Breast epithelium (tissue), 4 donors: ENCODE results near the gene SIK2. TPM values are rescaled to one million over a fixed set of nuclear protein-coding genes. Genes with fewer than 3 reads are reported as not detected.

ENCODE experiments used
- DNase-seq, 2 donors: peaks; one replicate each; pipeline ENCODE4 v3.0.0-alpha.2; 2019; ENCODE audit warnings: low spot score in 2 of 2
- H3K27ac ChIP-seq, 2 donors: fragments of 200-600 bp; sonication (generic) in 1 of 2; one replicate each; pipeline ENCODE4 v1.5.1; 2016 to 2019; ENCODE audit warnings: mild to moderate bottlenecking in 1 of 2
- H3K27me3 ChIP-seq, 2 donors: fragments of 200-600 bp; sonication (generic) in 1 of 2; one replicate each; pipeline versions ENCODE4 v1.5.1 to v1.6.0; 2017 to 2019; ENCODE audit warnings: control low read depth in 1 of 2, mild to moderate bottlenecking in 1 of 2
- H3K36me3 ChIP-seq: fragments of 200-600 bp; one replicate; pipeline ENCODE4 v1.5.1; 2019
- H3K4me1 ChIP-seq, 2 donors: fragments of 200-600 bp; sonication (generic); one replicate each; pipeline ENCODE4 v1.5.1; 2016 to 2019; ENCODE audit warnings: control low read depth in 1 of 2
- H3K4me3 ChIP-seq, 3 donors: fragments of 200-600 bp; sonication (generic); 1 replicate in 2 of 3; 2 replicates in 1 of 3; pipeline ENCODE4 v1.5.1; 2016 to 2019; ENCODE audit warnings: mild to moderate bottlenecking in 3 of 3, moderate library complexity in 2 of 3
- H3K9me3 ChIP-seq, 2 donors: fragments of 200-600 bp; sonication (generic) in 1 of 2; one replicate each; pipeline ENCODE4 v1.5.1; 2016 to 2019; ENCODE audit warnings: control low read depth in 1 of 2
- CTCF ChIP-seq, 3 donors: fragments of 450-650 bp; IDR thresholded peaks; one replicate each; pipeline ENCODE4 v1.5.1; 2016 to 2017; ENCODE audit warnings: antibody characterized with exemption in 3 of 3, mild to moderate bottlenecking in 3 of 3, moderate library complexity in 3 of 3
- POLR2A ChIP-seq: fragments of 450-650 bp; IDR thresholded peaks from one replicate; pipeline ENCODE4 v1.6.1; 2016; ENCODE audit warnings: antibody characterized with exemption, mild to moderate bottlenecking, moderate library complexity
- POLR2AphosphoS5 ChIP-seq, 3 donors: sonication (generic); formaldehyde crosslinking; IDR thresholded peaks; one replicate each; pipeline ENCODE4 v1.6.1; 2017; ENCODE audit warnings: antibody characterized with exemption in 3 of 3
- intact Hi-C: fragments of 100-400 bp; cut with DNase I; formaldehyde crosslinking; loops from one replicate; pipeline ENCODE4 v1.15.1; 2023; ENCODE audit warnings: low total_unique reads
- total RNA-seq, 3 donors: library from RNA; depleted of rRNA; stranded (reverse); fragments of >200 nt; gene quantifications; one replicate each; pipeline ENCODE4 v1.1.0, GENCODE V29; 2016

SIK2 gene
- total RNA-seq, 3 donors from 2014 or later = 19.0 to 56.6 (median 30.7) TPM

- no peak for DNase-seq
- H3K9me3 ChIP-seq = no peaks in the 10 kb centered on the region
- no peak for TF ChIP-seq POLR2AphosphoS5 (IDR thresholded peaks at IDR 0.05)
- TF ChIP-seq CTCF (IDR thresholded peaks at IDR 0.05) = no peak
- no peak for TF ChIP-seq POLR2A
- no peak overlapping the region for H3K4me3 ChIP-seq
- H3K27ac ChIP-seq = no peak overlapping the region
- intact Hi-C loops = no loop called here
- H3K27me3 ChIP-seq = no peaks in the 10 kb centered on the region
- peaks cover 4% of the 10 kb centered on the region for H3K36me3 ChIP-seq
- H3K4me1 ChIP-seq = peaks cover under 1 to 5% of the 10 kb centered on the region in 2 donors
Observed at GRCh38 chr11:111741751-111742150, 139.5 kb downstream of the SIK2 start.

GRCh38 chr11:111743700-111744099 is 141.5 kb downstream of the SIK2 start:
- TF ChIP-seq POLR2A (no peak), CTCF (IDR thresholded peaks at IDR 0.05) (no peak), POLR2AphosphoS5 (IDR thresholded peaks at IDR 0.05) (no peak)

GRCh38 chr11:111745719-111746504 is 143.7 kb downstream of the SIK2 start:
- intact Hi-C loops = no loop called here
- Histone ChIP-seq H3K27ac (peak overlapping the region; percentile 10 to 54), H3K27me3 (no peaks in the 10 kb centered on the region), H3K9me3 (no peaks in the 10 kb centered on the region), H3K36me3 (peaks cover 5% of the 10 kb centered on the region), H3K4me1 (no peaks in the 10 kb centered on the region), H3K4me3 (no peak overlapping the region)
- no peak for DNase-seq
- TF ChIP-seq POLR2AphosphoS5 (IDR thresholded peaks at IDR 0.05) (no peak), CTCF (IDR thresholded peaks at IDR 0.05) (no peak), POLR2A (no peak)

More at GRCh38 chr11:111743700-111744099, 141.5 kb downstream of the SIK2 start:
- no peaks in the 10 kb centered on the region for H3K4me1 ChIP-seq
- H3K27me3 ChIP-seq = no peaks in the 10 kb centered on the region
- no peaks in the 10 kb centered on the region for H3K9me3 ChIP-seq
- no peak overlapping the region for H3K27ac ChIP-seq
- no peak overlapping the region for H3K4me3 ChIP-seq
- H3K36me3 ChIP-seq = peaks cover 5% of the 10 kb centered on the region
- DNase-seq = no peak
- intact Hi-C loops = no loop called here

GRCh38 chr11:111748035-111748804 is 146.0 kb downstream of the SIK2 start:
- intact Hi-C loops = no loop called here
- Histone ChIP-seq H3K4me1 (no peaks in the 10 kb centered on the region), H3K36me3 (peaks cover 5% of the 10 kb centered on the region), H3K9me3 (no peaks in the 10 kb centered on the region), H3K4me3 (no peak overlapping the region), H3K27ac (peak overlapping the region; percentile 54 to 58), H3K27me3 (no peaks in the 10 kb centered on the region)
- TF ChIP-seq POLR2AphosphoS5 (IDR thresholded peaks at IDR 0.05) = no peak
- TF ChIP-seq POLR2A = no peak
- TF ChIP-seq CTCF (IDR thresholded peaks at IDR 0.05) = no peak
- DNase-seq = no peak

- no peak overlapping the region for H3K27ac ChIP-seq
- intact Hi-C loops = no loop called here
- H3K27me3 ChIP-seq = no peaks in the 10 kb centered on the region
- no peak for DNase-seq
- peaks cover 11% of the 10 kb centered on the region for H3K36me3 ChIP-seq
- no peak overlapping the region for H3K4me3 ChIP-seq
- TF ChIP-seq CTCF (IDR thresholded peaks at IDR 0.05) (no peak), POLR2A (no peak), POLR2AphosphoS5 (IDR thresholded peaks at IDR 0.05) (no peak)
- no peaks in the 10 kb centered on the region for H3K9me3 ChIP-seq
- no peaks in the 10 kb centered on the region for H3K4me1 ChIP-seq
Observed at GRCh38 chr11:111749646-111750045, 147.4 kb downstream of the SIK2 start.
